NCI-H226 (cell line): Measurements from ENCODE around the gene GATB.
"Not testable (repeated sequence)": the region's sequence is repeated elsewhere in the genome, so short reads cannot be mapped to it uniquely, and the experiment has no call there.

ENCODE experiments used
- DNase-seq: peaks from one replicate; pipeline ENCODE4 v3.0.0-alpha.2; 2015

GATB gene

DNA sequence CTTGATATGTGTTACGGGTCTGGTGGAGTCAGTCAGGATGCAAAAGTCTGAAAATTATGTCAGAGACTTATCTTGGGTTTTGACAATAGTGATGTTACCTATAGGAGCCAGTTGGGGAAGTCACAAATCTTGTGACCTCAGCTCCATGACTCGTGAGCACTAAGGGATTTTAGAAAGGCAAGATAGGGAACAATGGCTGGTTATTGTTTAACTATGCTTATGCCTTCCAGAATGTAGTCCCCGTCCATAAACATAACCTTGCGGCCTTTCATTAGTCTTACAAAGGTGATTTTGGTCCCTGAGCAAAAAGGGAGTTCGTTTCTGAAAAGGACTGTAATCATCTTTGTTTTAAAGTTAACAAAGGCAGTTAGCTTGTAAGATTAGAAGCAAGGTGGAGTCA lies 23.9 kb upstream of the GATB start:
- DNase-seq, result no peak

GRCh38 chr4:151783867-151784266 lies 23.1 kb upstream of the GATB start:
- no peak for DNase-seq

DNA sequence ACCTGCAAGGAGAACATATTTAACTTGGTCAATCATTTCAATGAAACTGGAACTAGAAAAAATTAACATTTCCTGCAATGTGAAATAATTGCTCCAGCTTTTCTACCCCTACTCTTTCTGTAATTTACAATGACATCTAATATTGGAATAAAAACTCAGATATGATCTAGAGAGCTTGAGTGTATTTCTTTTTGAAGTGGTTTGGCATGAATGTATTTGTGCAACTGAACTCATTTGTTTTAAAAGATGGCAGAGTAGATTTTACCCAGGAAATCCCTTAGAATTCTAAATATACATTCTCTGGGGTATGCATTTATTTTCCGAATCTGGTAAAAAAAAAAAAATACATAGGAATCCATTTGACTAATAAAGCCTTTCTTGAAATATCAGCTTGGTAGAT lies 21.5 kb upstream of the GATB start:
- DNase-seq, result no peak

DNA sequence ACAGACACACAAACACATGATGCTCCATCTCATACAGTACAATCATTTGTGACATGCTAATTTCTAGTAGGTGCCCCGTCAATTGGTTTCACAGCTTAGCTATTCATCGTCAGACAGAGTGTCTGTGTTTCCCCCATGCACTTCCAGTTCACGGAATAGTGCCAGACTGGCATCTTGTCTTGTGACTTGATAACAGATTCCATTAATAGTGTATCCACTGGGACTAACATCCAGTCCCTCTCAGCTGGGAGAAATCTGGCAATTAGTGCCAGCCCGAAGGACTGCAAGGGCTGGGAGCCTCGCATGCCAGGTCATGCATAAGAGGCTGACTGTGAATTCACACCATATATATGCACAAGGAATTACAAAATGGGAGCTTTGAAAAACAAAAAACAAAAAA lies 20.2 kb upstream of the GATB start:
- no peak for DNase-seq

DNA sequence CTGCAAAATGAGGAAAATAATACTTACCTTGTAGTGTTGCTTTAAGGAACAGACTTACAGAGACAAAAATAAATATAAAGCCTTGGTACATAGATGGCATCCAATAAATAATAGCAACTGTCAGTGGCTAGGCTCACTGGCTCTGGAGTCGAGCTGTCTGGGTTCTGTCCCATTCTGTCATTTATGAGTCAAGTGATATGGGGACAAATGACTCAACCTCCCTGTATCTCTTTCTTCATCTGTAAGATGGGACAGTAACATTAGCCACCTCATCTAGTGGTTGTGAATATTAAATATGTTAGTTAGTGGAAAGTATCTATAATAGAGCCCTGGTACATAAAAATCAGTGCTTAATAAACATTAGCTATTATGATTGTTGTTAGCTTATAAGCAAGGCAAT lies 16.7 kb upstream of the GATB start:
- no peak for DNase-seq

- DNase-seq, result no peak
Observed at GRCh38 chr4:151774324-151774723, 13.5 kb upstream of the GATB start.

GRCh38 chr4:151772274-151772673 lies 11.5 kb upstream of the GATB start:
- no peak for DNase-seq

- DNase-seq, result no peak
Observed at GRCh38 chr4:151771664-151772063, 10.9 kb upstream of the GATB start.

DNA sequence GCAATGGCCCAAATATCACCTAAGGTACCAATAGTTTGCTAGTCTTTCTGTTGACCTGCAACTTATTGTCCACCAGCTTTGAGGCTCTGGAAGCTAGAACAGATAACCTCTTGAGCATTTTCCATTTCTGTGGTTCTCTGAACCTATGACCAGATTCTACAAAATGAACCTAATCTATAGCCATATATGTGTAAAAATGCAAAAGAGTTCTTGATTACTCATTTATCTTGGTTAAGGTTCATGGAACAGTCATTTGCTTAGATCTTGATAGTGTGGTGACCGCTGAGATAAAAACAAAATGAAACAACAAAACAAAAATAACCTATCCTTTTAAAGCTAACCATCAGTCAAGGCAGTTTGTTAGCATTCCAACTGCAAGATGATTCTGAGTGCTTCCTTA lies 9.3 kb upstream of the GATB start:
- DNase-seq, result no peak

DNA sequence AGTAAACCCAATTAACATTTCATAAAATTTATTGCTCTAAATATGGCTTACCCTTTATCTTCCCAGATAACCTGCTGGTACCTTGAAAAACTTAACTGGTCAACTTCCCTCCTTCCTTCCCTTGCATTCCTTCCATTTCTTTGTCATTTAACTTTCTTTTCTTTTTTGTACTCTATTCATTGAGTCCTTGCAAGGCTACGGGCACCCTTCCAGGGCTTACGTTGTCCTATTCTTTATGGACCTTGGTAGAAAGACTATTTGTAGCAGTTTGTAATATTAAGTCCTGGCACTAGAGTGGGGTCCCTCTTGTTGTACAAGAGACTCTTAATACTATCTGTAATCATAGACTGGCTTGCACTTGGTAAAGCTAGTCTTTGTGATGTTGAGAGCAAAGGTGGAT lies 8.0 kb upstream of the GATB start:
- no peak for DNase-seq

DNA sequence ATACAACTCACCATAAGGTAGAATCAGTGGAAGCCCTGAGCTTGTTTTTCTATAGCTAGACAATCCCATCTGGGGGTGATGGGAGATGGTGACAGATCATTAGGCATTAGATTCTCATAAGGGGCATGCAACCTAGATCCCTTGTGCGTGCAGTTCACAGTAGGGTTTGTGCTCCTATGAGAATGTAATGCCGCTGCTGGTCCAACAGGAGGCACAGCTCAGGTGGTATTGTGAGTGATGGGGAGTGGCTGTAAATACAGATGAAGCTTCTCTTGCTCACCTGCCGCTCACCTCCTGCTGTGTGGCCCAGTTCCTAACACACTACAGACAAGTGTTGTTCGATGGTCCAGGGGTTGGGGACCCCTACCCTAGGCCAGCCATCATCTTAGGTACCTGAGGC lies 5.9 kb upstream of the GATB start:
- no peak for DNase-seq

DNA sequence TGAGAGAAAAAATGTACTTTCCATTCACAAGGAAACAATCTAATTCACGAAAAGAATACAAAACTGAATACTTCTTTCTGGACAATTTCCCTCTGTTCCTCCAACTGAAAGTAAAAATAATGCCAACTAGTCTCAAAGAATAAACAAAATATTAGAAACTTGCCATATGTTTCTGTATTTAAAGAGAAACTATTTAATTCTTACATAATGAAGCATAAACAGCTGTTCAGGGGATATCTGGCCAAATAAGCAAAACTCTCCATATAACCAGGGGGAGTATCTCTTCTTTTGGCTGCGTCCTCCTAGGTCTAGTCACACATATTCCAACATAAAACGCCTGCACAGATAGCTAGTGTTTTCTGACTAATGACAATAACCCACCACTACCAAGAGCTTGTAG lies 805 bp downstream of the GATB start:
- DNase-seq, result no peak

DNA sequence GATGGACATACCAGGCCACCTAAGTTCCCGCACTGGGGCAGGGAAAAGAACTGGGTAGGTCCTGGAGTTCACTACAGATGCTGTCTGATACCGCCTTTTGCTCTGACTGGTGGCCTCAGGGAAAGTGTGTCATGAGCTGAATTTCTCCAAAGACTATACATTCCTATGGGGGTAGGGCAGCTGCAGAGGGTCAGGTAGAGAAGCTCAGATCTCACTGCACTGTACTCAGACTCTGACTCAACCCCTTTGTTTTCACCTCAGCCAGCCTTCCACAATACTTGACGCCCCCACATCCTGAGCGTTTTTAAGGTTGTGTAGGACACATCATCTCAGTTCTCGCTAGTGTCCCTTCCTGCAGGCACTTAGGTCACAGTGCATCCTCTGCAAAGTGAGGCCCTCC lies 7.8 kb downstream of the GATB start:
- DNase-seq, result peak; percentile 79

DNA sequence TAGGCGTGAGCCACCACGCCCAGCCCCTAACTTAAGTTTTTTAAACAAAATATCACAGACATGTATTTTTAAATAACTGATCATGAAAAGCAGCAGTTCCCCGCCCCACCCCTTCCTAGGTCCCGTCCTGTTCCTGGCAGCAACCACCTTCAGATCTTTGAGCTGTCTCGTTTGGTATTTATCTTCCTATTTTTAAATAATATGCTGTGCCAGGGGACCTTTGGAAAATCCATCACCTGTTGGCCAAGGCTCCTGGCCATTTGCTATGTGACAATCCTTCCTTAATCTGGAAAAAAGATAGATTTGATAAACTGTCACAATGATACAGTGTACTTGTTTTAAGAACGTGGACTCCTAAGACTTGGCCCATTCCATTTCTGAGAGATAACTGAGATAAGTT lies 10.7 kb downstream of the GATB start:
- DNase-seq, result no peak

GRCh38 chr4:151745481-151746231 lies 15.2 kb downstream of the GATB start:
- no peak for DNase-seq

GRCh38 chr4:151744614-151745013 lies 16.2 kb downstream of the GATB start:
- peak; percentile 90 for DNase-seq

DNA sequence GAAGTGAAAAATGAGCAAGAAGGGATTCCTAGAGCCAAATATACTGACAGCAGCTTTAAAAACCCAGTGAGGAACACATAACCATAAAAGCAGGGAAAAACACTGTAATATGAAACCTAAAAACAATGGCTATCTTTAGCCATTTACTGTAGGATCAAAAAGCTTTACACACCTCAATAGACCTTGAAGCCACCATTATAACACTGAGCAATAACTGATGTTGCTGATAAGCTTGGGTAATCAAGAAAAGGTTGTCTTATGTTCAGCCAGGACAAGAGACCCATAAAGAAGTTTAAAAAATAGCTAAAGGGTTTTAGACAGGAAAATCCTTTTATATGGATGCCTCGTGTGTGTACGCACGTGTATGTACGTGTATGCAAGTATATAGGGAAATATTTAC lies 16.9 kb downstream of the GATB start:
- DNase-seq, result no peak

GRCh38 chr4:151743128-151743854 lies 17.5 kb downstream of the GATB start:
- peak; percentile 22 for DNase-seq

GRCh38 chr4:151738720-151739517 lies 21.9 kb downstream of the GATB start:
- DNase-seq, result no peak

- not testable (repeated sequence) for DNase-seq
Observed at GRCh38 chr4:151736852-151737251, 24.0 kb downstream of the GATB start.

GRCh38 chr4:151736361-151736760 lies 24.4 kb downstream of the GATB start:
- DNase-seq, result no peak

- DNase-seq, result not testable (repeated sequence)
Observed at GRCh38 chr4:151731670-151732069, 29.1 kb downstream of the GATB start.

DNA sequence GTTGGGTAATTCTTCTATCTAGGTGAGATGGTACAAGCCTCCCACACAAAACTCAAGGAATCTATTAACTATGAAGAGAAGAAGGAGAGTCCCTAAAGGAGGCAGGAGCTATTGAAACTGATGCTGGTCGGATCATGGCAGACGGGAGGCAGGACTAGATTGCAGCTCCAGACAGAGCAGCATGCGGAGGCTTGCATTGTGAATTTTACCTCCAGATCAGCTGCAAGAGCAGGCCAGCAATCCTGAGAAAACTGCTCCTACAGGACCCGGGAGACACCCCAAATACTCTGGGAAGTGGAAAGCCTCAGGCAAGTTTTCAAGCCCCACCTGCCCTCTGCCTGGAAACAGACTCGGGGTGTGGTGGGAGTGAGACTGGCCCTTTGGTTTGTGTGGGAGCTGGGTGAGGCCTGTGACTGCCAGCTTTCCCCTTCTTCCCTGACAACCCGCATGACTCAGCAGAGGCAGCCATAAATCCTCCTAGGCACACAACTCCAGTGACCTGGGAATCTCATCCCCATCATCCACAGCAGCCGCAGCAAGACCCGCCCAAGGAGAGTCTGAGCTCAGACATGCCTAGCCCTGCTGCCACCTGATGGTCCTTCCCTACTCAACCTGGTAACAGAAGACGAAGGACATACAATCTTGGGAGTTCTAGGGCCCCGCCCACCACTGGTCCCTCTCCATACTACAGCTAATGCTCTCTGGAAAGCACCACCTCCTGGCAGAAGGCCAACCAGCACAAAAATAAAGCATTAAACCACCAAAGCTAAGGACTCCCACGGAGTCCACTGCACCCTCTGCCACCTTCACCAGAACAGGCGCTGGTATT lies 30.9 kb downstream of the GATB start:
- peak; percentile 91 for DNase-seq
